Head of caudate nucleus (tissue), 42 donors: ENCODE results near the gene STXBP2.

Source experiments
- DNase-seq, 42 donors: peaks; one replicate each; pipeline versions ENCODE4 v3.0.0 to v3.0.0-alpha.2; 2020 to 2021; ENCODE audit warnings: mixed read lengths in 7 of 42
- intact Hi-C: fragments of 100-400 bp; cut with DNase I; formaldehyde crosslinking; loops from one replicate; pipeline ENCODE4 v1.15.0; 2022

STXBP2 gene

DNA sequence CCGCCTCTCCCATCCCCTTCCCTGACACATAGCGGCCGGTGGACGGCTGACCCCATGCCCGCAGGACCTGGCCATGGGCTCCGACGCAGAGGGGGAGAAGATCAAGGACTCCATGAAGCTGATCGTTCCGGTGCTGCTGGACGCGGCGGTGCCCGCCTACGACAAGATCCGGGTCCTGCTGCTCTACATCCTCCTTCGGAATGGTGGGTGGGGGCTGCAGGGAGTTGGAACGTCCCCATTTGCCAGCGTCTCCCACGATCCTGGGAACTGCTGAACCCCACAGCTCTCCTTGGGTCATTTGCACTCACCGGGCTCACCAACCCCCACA lies 7.6 kb downstream of the STXBP2 start:
- no peak for DNase-seq
- intact Hi-C loops, result no loop called here

DNA sequence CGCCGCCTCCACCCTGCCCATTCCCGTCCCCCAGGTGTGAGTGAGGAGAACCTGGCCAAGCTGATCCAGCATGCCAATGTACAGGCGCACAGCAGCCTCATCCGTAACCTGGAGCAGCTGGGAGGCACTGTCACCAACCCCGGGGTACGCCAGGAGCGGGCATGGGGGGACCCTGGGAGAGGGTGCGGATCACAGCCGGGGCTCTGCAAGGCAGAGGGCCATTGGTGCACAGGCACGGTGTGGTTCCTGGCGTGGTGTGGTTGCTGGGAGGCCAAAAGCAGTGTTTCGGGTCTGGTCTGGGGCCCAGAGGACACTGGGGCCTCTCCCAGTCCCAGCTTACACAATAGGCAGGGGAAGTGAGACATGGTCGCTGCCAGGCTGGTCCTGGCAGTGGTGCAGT lies 8.3 kb downstream of the STXBP2 start:
- intact Hi-C loops, result no loop called here
- DNase-seq, result peak in 1 of 42 donors; percentile 10

DNA sequence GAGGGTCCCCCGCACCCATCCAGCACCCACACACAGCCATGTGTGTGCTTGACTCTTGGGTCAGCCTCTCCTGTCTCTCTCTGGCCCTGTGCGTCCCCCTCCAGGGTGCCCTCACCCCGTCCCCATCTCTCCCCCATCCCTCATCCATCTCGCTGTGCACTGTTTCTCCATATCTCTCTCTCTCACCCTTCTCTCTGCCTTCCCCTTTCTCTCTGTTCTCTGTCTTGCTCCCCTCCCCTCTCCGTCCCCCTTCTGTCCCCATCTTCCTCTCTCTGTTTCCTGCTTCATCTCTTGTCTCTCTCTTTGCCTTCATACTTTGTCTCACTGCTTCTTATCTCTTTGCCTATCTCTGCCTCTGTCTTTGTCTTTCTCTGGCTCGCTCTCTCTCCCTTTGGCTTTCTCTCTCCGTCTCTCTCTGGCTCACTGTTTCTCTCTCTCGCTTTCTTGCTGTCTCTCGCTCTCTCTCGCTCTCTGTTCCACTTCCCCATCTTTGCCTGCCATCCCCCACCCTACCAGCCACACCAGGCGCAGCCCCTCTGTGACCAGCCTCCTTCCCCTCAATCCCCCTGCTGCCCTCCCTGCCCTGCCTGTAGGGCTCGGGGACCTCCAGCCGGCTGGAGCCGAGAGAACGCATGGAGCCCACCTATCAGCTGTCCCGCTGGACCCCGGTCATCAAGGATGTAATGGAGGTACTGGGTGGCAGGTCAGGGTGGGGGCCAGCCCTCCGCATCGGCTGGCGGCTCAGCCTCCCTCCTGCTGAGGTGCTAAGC lies 8.9 kb downstream of the STXBP2 start:
- DNase-seq, result no peak
- intact Hi-C loops, result no loop called here

DNA sequence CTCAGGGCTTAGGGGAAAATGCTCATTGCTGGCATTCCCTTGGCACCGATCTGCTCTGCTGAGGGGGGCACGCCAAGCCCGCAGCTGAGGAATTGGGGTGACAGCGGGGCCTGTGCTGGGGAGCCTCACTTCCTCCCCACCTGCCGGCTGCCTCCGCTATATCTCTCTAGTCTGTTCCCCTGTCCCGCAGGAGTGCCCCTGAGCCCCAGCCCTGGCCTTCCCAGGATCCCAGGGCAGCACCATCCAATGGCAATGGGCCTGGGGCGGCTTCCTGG lies 9.5 kb downstream of the STXBP2 start:
- no peak for DNase-seq
- intact Hi-C loops, result no loop called here

DNA sequence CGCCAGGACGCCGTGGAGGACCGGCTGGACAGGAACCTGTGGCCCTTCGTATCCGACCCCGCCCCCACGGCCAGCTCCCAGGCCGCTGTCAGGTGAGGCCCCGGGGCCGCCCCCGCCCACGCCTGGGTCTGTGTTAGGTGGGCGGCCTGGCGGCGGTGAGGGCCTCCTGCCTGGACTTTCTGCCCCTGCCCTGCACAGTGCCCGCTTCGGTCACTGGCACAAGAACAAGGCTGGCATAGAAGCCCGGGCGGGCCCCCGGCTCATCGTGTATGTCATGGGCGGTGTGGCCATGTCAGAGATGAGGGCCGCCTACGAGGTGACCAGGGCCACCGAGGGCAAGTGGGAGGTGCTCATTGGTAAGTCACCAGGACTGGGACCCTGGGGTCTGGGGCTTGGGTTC lies 10.2 kb downstream of the STXBP2 start:
- intact Hi-C loops, result no loop called here
- no peak for DNase-seq

DNA sequence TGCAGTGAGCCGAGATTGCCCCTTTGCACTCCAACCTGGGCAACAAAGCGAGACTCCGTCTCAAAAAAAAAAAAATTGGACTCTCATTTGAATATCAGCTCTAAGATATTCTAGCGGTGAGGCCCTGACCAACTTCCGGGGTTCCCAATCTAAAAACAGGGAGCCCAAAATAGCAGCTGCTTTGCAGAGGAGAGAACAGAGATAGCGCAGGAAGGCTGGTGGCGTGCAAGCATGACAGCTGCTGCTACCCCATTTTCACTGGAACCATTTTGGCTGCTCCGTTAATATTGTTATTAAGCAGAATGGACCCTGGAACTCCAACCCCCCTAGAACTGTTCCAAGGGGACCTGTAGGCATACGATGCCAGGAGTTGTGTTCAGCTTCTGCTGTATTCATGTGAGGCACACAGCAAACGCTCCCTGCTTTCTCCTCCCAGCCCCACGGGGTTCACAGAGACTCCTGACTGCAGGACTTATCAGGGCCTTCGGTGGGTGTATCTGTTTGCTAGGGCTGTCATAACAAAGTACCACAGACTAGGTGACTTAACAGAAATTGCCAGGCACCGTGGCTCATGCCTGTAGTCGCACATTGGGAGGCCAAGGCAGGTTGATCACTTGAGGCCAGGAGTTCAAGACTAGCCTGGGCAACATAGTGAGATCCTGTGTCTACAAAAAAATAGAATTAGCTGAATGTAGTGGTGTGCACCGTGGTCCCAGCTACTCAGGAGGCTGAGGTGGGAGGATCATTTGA lies 11.5 kb downstream of the STXBP2 start:
- intact Hi-C loops, result no loop called here
- DNase-seq, result no peak

DNA sequence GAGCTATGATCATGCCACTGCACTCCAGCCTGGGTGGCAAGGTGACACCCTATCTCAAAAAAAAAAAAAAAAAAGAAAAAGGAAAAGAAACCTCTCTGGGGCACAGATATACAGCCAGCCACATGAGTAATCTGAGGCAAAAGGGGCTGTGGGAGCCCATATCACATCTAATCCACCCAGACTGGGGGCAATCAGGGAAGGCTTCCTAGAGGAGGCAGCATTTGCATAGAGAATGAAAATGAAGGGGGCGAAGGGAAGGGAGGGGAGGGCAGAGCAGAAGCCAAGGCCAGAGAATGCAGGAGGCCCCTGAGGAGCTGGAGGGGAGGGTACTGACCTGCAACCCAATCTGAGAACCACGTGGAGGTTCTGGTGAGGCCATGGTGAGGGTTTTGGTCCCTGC lies 13.2 kb downstream of the STXBP2 start:
- DNase-seq, result no peak
- intact Hi-C loops, result no loop called here

DNA sequence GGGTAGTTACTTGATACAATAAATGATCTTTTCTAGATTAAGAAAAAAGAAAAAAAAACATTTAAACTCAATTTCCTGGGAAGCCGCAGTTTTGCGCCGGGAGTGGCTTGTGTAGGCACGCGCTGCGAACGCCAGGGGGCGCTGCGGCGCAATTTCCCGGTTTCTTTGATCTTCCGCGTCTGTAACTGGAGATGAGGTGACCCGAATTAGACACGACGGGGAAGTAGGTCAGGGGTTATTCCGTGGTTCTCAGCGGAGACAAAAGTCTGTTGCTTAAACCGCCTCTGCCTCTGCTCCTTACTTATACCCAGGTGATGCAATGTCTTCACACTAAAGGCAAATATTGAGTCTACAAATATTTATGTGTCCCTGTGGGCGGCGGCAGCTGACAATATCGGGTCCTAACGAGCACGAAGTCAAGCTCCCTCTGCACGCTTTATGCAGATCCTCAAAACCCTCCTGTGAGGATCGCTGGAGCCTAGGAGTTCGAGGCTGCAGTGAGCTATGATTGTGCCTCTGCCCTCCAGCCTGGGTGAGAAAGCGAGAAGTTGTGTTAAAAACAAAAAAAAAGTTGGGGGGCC lies 15.2 kb downstream of the STXBP2 start:
- DNase-seq, result peak; percentile 51 to 93 (median 84)
- intact Hi-C loops, result no loop called here

DNA sequence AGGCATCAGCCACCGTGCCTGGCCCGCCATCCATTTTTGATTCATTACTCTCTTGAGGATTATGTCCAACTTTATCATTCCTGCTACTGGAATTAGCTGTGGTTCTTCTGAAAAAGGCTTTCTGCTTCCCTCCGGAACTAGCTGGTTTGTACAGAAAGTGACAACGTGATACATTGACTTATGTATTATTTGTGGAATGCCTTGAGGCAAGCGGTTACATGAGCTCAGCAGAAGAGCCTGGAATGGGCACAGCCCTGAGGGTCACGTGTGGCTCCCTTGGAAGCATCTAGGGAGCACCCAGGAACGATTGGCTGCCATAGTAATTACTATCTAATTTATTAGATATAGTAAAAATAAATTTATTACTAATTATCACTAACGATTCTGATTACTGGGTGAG lies 17.5 kb downstream of the STXBP2 start:
- intact Hi-C loops, result no loop called here

DNA sequence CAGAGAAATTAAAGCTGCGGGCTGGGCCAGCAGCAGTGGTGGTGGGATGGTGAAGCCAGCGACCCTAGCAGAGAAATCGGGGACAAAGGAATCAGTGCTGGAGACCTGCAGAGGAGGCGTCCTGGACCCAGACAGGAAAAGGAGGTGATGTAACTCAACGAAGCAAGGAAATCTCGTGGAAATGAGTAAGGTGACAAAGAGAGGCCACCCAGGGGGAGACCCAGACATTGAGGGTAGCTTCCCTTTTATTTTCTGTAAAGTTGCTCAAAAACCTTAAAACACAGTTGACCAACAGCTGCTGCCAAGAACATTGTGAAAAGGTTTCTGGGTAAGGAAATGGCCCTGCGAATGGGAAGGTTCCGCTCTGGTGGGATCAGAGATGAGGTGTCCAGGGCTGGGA lies 18.7 kb downstream of the STXBP2 start:
- intact Hi-C loops, result no loop called here
- no peak for DNase-seq

More for the DNA sequence above, 17.5 kb downstream of the STXBP2 start:
- no peak for DNase-seq

DNA sequence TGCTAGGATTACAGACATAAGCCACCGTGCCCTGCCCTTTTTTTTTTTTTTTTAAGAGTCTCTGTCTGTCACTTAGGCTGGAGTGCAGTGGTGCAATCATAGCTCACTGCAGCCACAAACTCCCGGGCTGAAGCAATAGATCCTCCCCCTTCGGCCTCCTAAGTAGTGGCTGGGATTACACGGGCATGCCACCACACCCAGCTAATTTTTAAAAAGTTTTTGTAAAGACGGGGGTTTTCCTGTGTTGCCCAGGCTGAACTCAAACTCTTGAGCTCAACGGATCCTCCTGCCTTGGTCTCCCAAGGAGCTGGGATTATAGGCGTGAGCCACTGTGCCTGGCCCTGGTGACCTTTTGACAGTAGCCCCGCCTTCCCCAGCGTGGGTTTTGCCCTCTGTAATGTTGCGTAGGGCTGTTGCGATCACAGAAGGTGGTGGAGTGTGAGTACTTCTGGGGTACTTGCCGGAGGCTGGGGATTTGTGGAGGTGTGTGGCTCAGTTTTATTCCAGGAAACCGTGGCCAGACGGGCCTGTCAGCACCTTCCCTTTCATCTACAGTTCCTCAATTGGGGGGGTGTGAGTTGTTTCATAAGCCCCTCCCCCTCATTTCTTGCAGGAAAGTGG lies 20.3 kb downstream of the STXBP2 start:
- intact Hi-C loops, result no loop called here
- DNase-seq, result no peak

DNA sequence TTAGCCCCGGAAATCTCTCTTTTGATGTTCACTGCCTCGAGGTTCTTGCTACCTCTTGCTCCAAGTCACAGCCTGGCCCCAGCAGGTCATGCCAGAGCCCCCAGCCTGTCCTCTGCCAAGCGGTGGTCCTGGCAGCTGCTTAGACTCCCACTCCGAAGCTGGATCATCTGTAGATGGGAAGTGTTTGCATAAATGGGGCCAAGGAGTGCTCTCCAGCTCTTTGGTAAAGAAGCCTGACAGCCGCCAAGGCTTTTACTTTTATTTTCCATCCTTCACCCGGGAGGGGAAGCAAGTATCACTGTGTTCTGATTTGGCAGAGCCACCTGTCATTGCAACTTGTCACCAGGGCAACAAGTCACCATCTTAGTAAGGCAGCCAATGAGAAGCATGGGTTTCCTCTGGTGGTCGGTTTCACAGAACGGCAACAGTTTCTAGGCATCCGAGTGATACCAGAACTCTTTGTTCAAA lies 21.3 kb downstream of the STXBP2 start:
- DNase-seq, result peak in 19 of 42 donors; percentile 19 to 69 (median 37)
- intact Hi-C loops, result no loop called here

DNA sequence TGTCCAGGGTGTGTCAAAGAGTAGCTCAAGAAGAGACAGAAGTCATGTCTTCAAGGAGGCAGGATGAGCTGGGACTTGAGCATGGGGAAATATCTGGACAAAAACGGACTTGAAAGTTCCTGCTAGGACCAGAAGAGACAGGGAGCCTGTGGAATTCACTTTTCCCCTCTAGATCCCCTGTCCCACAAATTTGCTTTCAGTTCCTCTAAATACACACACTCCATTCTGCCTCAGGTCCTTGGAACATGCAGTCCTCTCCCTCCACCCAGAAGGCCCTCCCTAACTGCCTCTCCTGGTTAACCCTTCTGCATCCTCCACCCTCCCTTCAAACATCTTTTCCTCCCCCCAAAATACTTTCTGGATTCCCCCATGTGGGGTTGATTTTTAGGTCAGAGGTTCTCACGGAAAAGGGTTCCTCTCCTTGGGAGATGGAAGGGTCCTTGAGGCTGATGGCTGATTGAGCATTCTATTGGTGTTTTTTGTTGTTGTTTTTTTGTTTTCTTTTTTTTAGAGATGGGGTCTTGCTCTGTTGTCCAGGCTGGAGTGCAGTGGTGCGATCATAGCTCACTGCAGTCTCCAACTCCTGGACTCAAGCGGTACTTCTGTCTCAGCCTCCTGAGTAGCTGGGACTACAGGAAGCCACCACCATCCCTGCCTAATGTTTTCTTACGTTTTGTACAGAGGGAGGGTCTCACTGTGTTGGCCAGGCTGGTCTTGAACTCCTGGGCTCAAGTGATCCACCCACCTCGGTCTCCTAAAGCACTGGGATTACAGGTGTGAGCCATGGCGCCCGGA lies 25.0 kb downstream of the STXBP2 start:
- no peak for DNase-seq
- intact Hi-C loops, result no loop called here

DNA sequence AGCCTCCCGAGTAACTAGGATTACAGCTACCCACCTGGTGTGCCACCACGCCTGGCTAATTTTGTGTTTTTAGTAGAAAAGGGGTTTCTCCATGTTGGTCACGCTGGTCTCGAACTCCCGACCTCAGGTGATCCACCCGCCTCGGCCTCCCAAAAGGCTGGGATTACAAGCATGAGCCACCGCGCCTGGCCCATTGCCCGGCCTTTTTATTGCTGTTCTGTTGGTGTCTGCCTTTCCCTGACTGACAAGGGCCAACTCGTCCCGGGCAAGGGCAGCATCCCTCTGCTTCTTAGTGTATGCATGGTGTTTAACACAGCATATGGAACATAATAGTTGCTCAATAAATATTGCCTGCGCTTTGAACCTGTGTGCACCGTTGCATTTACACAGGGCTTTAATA lies 25.7 kb downstream of the STXBP2 start:
- DNase-seq, result no peak
- intact Hi-C loops, result no loop called here

DNA sequence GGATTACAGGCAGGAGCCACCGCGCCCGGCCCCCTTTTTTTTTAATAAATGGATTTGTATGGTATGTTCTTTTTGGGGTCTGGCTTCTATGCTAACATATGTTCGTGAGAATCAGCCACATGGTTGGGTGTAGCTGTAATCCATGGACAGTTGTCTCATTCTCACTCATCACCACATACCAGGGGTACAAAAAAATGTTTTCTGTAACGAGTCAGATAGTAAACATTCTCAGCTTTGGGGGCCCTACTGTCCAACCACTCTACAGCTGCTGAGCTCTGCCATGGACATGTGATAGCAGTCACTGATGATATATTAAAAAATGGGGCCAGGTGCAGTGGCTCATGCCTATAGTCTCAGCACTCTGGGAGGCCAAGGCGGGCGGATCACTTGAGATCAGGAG lies 26.8 kb downstream of the STXBP2 start:
- DNase-seq, result no peak
- intact Hi-C loops, result no loop called here

DNA sequence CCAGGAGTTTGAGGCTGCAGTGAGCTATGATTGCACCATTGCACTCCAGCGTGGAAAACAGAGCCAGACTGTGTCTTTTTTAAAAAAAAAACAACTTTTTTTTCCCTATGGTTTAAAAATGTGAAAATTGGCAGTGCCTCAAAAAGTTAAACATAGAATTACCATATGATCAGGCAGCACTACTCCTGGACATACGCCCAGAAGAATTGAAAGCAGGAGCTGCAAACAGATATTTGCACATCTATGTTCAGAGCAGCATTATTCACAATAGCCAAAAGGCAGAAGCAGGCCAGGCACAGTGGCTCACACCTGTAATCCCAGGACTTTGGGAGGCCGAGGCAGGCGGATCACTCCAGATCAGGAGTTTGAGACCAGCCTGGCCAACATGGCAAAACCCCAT lies 28.2 kb downstream of the STXBP2 start:
- DNase-seq, result no peak
- intact Hi-C loops, result no loop called here

DNA sequence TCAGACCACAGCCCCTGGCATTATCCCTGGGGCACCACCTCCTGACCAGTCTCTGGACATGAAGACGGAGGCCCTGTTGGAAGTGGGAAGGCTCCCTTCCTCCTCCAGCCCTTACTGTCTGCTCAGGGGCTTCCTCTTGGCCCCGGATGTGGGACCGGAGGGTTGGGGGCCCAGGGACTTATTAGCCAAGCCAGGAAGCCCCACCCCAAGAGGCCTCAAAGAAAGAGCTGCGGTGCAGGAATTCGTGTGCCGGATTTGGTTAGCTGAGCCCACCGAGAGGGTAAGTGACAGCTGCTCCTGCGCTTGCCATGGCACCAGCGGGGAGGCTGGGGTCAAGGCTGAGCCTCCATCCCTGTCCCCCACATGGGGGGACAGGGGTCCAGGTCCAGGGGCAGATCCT lies 31.9 kb downstream of the STXBP2 start, which contains the start of gene RETN:
Gene RETN, plus strand, starts transcription at position 208 of the 400 bp plus-strand sequence. CDS start 278 bp downstream, outside the sequence.
- intact Hi-C loops, result no loop called here
- no peak for DNase-seq

DNA sequence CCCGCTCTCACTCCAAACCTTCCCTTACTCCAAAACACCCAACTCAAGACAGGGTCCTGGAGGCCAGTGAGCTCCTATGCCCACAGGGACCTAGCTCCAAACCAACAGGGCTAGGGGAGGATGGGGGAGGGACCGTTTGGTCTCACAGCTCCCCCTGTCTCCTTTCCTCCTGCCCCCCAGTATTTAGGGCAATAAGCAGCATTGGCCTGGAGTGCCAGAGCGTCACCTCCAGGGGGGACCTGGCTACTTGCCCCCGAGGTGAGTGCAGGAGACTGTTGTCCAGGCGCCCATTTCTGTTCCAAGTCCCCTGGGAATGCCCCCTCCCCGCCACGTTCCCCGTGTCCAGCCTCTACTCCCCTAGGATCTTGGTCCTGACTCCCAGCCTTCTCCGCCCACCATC lies 32.7 kb downstream of the STXBP2 start:
- intact Hi-C loops, result no loop called here
- DNase-seq, result no peak

DNA sequence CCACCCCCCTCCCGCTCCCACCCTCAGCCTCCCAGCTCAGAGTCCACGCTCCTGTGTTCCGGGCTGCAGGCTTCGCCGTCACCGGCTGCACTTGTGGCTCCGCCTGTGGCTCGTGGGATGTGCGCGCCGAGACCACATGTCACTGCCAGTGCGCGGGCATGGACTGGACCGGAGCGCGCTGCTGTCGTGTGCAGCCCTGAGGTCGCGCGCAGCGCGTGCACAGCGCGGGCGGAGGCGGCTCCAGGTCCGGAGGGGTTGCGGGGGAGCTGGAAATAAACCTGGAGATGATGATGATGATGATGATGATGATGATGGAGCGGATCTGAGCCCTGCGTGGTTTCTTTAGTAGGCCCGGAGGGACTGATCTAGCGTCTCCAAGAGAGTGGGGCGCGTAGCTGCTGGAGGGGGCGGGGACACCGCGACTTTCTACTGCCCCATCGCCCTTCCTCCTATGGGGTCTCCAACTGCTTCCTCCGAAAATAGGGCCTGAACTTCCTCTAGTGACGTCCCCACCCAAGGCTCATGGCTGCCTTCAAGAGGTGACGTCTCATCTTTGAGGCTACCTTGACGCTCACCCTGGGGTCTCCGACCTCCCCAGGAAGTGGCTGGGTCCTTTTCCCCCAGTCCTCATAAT lies 33.4 kb downstream of the STXBP2 start:
- intact Hi-C loops, result no loop called here
- peak; percentile 26 to 83 (median 60) for DNase-seq
